HL-60/S4 treated with retinoic acid at 250 ng/mL for 4 days and 3 days (cell line): ENCODE measurements around the gene PLEKHM2.

Experiments
- in situ Hi-C: fragments of 300-500 bp; cut with MboI; formaldehyde crosslinking; loops from 2 replicates; pipeline ENCODE4 v1.7.0; 2022; ENCODE audit warnings: low sequenced_read_pairs

The PLEKHM2 gene

DNA sequence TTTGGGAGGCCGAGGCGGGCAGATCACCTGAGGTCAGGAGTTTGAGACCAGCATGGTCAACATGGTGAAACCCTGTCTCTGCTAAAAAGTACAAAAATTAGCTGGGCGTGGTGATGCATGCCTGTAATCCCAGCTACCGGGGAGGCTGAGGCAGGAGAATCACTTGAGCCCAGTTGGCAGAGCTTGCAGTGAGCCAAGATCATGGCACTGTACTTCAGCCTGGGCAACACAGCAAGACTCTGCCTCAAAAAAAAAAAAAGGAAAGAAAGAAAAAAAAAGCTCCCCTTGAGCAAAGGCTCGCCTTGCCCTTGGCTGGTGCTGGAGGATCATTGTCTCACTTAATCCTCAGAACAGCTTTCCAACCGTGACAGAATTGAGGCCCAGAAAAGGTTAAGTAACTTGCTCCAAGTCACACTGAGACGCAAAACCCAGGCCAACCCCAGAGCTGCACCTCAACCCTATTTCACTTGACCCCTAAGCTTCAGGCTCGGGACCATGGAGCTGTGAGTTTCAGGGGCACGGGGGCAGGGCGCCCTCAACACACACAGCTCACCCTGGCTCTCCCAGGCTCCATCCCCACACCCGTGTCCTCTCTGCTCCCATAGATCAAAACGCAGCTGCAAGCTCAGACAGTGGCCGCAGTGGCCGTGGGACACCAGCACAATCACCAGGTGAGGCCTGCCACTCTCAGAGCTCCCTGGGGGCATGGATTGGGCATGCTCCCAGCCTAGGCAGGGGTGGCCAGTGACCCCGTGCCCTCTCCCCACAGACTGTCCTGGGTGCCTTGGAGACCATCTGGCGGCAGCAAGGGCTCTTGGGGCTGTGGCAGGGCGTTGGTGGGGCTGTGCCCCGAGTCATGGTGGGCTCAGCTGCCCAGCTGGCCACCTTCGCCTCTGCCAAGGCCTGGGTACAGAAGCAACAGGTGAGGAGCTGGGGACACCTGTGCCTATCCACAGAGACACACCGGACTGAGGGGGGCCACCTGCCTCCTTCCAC is 53.5 kb downstream of the PLEKHM2 start:
- in situ Hi-C loops = no loop called here

DNA sequence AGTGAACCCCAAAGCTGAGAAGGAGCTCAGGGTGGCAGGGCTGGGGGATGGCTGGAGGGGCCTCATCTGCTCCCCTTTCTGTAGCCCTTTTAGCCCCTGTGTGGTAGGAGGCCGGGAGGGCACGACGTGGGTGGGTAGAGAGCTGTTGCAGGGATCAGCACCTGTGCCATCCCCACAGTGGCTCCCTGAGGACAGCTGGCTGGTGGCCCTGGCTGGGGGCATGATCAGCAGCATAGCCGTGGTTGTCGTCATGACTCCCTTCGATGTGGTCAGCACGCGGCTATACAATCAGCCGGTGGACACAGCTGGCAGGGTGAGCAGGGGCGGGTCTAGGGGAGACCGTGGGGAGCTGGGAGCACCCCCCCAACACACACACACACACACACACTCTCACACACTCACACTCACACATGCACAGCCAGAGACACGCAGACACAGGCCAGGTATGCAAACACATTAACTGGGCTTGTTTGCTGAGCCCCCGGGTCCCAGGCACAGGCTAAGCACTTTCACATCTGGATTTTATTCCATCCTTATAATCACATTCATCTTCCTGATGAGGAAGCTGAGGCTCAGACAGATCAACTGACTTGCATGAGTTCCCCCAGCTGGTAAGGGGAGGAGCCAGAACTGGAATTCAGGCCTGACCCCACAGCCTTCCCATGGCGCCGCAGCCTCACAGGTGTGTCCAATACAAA is 54.4 kb downstream of the PLEKHM2 start:
- in situ Hi-C loops = no loop called here

DNA sequence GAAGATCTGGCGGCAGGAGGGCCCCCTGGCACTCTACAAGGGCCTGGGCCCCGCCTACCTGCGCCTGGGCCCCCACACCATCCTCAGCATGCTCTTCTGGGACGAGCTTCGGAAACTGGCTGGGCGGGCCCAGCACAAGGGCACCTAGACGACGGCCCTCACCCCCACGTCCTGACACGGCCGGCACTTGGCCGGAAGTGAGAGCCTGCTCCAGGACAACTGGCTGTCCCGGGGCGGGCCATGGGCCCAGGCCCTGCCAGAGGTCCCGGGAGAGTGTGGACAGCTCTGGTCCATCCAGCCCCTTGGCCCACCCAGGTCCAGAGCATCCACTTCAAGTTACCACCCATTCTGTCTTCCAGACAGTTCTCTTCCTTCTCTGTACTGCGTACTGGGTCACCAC is 55.1 kb downstream of the PLEKHM2 start:
- in situ Hi-C loops = no loop called here

DNA sequence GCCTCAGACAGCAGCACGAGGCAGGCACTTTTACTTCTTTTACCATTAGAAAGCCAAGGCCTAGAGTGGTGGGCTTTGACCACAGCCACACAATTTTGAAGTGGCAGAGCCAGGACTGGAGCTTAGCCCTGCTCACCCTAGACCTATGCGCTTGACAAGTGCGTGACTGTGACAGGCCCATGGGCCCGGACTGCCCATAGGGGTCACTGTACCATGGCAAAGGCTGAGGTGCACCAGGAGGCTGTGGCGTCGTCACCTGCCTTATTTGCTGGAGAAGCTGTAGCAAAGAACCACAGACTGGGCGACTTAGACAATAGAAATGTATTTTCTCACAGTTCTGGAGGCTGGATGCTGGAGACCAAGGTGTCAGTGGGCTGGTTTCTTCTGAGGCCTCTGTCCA is 55.6 kb downstream of the PLEKHM2 start:
- in situ Hi-C loops = no loop called here

DNA sequence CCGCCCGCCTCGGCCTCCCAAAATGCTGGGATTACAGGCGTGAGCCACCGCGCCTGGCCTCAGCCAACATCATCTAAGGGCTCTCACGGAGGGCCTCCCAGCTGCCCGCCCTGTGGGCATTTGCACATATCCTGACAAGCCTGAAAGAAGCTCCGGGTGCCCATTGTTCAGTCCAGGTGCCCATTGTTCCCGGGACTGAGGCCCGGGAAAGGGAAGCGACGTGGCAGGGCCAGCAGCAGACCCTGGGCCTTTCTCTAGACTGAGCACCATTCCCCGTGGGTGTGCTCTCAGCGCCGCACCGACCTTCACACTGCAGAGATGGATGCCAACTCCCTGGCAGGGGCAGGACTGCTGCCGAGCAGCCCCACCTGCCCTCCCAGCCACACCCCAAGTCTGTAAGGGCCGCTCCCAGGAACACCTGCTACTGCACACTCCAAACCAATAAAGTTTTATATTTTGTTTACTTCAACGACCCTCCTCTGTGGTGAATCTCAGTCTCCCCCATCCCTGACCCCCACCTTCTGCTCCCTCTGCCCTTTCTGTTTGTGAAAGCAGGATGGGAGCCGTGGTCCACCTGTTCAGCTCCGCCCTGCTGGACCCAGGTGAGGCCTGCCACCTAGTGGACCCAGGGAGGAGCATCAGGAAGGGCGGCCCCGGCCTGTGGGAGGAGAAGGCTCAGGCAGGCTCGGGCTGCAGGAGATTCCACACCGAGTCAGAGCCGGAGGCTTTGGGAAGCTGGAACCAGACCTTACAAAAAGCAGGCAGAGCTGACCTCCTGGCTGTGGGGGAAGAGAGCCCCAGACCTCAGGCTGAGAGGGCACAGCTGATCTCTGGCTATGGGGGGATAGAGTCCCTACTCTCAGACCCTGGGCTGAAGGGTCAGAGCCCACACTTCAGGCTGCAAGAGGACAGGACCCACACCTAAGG is 57.1 kb downstream of the PLEKHM2 start:
- in situ Hi-C loops = no loop called here

DNA sequence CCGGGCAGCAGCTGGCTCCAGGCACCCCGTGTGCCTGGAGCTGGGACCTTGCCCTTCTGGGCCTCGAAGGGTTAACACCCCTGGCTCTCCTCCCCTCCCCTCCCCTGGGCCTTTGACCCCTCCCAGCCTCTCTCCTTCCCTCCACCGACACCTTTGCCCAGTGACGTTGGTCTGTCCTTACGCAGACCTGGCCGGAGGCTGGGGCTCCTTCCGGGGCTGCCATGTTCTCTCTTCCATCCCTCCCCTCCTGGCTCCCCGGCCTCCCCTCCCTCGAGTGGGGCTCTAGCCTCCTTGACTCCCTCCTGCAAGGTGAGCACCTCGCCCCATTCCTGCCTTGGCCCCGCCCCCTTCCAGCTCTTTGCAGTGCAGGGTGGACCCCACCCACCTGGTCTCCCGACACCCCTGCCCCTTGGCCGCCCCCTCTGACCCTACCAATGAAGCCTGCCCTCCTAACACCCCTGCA is 58.2 kb downstream of the PLEKHM2 start, which contains the start of gene TMEM82:
TSS of gene TMEM82 (plus strand) at position 161 of the 463 bp plus-strand sequence. CDS start at position 222, 61 bp downstream.
- in situ Hi-C loops = no loop called here

DNA sequence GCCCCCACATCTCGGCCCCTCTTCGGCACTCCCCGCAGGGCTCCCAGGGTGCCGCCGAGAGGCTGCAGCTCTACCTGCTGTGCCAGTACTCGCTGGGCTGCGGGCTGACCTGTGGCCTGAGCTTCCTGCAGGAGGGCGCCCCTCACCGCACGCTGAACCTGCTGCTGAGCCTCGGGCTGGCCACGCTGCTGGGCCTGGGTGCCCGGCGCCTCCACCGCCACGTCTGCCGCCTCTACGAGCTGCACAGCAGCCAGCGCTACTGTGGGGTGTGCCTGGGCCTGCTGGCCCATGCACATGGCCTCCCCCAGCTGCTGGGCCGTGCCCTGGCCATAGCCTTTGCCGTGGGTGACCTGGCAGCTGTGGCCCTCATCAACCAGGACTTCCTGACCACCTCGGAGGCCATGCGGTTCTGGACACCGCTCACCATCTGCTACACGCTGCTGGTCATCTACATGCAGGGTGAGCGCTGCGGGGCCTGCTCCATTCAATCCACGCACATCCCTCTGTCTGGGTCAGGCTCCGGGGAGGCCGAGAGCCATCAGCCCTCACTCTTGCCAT is 60.1 kb downstream of the PLEKHM2 start:
- in situ Hi-C loops = no loop called here

DNA sequence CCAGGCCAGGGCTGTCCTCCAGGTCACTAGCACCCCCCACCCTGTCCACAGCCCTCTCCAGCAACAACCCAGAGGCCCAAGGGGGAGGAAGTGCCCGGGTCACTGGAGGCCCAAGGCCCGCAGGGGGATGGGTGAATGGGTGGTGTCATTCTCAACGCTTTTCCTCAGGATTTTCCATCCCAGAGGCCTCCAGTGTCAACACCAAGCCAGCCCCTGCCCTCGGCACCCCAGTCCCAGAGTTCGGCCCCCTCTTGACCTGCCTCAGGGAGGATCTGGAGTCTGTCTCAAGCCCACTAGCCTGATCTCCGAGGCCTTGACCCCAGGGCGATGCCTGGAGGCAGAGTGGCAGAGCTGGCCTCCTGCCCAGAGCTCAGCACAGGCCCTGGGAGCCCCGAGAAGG is 63.3 kb downstream of the PLEKHM2 start:
- in situ Hi-C loops = no loop called here

DNA sequence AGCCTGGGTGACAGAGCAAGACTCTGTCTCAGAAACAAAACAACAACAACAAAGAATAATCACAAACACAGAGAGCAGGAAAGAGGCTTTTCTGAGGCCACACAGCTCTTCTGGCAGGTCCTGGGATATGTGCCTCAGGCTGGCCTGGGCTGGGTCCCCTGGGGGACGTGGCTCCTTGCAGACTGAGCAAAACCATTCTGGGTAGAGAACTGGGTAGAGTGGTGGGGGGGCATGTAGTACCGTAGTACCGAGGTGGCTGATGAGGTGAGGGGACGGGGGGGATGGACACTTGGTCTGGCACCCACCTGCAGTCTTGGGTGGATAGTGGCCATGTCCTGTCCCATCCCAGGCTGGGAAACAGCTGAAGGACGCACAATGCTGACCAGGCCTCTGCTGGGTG is 64.1 kb downstream of the PLEKHM2 start:
- in situ Hi-C loops = no loop called here

DNA sequence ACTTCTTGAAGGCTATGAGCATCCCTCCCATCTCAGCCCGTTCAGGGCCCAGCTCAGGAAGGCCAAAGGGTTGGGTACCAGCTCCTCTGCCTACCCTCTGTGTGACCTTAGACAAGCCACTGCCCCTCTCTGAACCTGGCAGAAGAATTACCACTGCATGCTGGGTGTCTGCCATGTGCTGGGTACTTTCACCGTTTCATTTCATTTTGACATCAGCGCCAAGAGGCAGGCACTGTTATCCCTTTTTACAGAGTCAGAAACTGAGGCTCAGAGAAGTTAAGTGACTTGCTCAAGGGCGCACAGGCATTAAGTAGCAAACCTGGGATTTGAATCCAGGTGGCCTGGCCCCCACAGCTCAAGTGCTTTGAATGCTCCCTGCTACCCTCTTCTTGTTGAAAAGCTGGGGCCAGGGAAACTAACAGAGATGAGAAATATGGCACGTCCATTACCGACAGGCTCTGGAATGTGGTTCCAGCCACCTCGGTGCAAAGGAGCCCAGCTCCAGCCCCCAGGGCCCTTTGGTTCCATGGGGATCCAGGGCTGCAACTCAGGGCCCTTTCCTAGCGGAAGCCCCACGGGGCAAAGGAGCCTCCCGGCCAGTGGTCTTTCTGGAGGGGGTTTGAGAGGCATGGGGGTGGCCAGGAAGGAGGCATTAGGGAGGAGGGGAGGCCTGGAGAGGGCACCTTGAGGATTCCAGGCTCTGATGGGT is 64.7 kb downstream of the PLEKHM2 start:
- in situ Hi-C loops = no loop called here

DNA sequence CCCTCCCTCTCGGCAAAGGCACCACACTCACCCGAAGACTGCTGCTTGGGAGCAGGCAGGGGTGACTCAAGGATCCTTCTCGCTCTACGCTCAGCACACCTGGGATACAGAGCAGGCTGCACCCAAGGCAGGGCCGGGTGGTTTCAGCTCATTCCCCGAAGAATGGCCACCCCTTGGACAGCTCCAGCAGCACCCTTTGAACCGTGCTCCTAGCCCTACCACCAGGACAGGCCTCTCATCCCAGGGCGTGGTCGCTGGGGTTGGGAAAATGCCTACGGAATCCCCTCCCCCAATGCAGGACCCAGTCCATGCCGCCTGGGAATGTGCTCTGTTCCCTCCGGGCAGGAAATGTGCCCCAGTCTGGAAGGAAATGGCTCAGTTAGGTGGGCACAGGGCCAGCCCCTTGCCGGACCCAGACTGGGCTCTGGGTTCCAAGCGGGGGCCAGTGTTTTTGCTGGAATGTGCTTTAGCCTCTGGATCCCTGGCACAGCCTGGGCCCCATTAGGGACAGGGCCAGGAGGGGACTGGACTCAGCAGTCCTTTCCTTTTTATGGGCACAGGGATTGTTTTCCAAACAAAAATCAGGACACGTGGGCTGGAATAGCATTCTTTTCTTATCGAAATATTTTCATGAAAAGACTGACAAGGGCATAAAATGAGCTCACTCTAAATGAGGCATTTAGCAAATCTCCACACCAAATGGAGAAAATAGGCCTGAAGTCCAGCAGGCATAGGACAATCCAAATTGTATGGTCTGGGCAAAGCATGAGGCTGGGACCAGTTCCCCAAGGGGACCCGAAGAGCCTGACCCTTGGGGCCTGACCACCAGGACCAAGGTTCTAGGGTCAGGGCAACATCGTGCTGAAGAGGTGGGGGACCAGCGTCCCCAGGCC is 65.5 kb downstream of the PLEKHM2 start:
- in situ Hi-C loops = no loop called here

DNA sequence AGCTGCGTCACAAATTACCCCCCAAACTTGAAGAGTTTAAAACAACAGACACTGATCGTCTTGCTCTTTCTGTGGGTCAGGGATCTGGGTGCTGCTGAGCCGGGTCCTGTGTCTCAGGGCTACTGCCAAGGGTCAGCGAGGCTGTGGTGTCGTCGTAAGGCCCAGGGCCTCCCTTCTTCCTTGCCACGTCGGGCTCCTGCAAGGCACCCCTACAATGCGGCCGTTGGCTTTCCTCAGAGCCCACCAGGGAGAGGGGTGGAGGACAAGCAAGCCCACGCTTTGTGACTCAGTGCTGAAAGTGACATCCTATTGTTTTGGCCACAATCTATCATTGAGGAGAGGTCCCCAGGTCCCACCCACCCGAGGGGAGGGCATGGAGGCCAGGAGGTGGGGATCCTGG is 66.8 kb downstream of the PLEKHM2 start:
- in situ Hi-C loops = no loop called here

DNA sequence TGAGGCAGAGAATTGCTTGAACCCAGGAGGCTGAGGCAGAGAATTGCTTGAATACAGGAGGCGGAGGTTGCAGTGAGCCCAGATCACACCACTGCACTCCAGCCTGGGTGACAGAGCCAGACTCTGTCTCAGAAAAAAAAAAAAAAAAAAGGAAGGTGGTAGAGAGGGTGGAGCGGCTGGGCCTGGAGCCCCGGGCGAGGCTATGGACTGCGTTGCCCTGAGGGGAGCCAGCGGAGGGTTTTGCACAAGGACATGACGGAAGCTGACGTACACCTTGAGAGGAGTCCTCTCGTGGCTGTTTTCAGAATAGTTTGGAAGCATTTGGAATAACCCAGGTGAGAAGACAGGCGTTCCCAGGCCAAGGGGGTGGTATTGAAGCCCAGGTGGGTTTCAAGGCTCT is 67.6 kb downstream of the PLEKHM2 start:
- in situ Hi-C loops = no loop called here

DNA sequence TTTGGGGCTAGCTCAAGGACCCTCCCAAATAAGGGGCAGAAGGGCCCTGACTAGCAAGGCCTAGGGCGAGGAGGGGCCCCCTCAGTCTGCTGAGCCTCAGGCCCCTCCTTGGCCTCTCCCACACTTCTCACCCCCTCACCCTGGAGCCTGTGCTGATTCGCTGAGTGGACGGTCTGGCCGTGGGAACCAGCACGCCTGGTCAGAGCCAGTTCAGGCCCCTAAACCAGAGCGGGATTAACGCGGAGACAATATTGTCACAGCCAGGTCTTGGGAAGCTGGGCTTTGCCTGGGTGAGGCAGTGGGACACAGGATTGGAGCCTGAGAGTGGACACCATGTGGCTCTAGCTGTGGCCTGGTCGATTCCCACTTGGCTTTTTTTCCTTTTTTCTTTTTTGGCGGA is 69.7 kb downstream of the PLEKHM2 start:
- in situ Hi-C loops = no loop called here

DNA sequence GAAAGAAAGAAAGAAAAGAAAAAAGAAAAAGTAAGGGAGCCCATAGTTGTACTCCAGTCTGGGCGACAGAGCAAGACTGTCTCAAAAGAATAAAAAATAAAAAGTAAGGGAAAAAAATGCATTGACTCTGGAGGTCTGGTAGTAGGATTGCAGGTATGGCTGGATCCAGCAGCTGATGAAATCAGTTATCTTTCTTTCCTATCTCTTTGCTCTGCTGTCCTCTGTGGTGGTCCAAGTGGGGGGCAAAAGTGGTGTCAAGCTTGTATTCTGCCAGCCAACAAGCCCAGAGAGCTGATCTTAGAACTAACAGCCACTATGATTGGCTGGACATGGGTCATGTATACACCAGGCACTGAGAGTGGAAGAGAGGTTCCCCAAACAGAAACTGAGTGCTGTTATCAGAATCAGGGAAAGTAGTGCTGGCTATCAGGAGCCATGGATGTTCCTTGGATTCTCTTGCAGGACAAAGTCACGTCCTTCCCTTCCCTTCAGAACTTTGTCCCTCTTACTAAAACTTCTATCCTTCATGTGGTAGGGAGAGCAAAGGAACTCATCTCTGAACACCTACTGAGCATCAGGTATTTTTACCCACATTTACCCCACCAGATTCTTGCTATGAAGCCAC is 71.0 kb downstream of the PLEKHM2 start:
- in situ Hi-C loops = no loop called here

DNA sequence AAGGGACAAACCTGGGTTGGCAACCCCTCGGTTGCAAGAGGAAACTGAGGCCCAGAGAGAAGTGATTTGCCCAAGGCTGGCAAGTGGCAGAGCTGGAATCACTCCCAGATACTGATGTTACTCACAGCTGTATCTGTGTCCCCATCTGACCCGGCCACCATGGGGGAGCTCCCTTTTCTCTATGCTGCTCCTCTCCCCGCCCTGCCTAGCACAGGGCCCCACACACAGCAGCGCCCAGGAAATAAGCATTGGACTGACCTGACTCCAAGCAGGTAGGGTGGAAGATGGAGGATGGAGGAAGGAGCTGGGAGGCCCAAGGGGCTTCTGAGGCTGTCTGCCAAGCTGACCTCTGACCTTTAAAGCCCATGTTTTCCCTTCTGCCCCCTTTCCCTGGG is 71.5 kb downstream of the PLEKHM2 start:
- in situ Hi-C loops = no loop called here

DNA sequence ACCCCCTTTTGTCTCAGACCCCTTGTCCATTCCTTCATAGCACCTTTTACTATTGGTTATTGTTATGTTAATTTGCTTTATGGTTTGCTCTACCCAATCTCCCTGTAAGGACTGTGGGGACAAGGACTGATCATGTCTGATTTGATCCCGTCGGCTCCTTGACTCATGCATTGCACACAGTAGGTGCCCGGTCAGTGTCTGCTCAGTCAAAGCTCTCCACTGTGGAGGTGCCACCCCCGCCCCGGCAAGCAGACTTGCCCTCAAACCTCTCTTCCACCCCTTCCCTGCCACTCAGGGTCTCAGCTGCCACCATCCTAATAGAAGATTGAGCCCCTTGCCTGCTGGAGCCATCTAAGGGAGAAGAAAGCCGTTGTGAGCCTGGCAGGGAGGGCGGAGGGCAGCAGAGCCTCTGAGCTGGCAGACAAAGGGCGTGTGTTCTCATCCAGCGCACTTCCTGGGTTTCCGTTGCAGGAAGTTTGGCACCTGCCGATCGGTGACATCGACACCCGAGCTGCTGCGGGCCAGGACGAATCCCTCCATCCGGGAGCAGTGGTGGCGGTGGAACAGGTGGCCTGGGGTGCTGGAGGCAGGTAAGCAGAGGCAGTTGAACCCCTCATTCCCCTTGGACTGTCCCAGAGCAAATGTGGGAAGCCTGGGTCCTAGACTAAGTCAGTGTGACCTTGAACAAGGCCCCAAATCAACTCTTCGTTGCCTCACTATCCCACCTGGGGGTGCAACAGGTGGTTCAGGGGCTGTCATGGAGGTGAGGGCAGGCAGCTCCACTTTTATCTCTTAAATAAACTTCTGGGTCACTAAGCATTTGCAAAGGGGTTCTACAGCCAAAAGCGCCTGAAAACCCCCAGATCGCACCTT is 72.3 kb downstream of the PLEKHM2 start:
- in situ Hi-C loops = no loop called here
